NCI-H82 treated with DMSO at 0.1 percent for 48 hours (cell line): ENCODE results near the gene TACC2.
"Not testable (repeated sequence)": the region's sequence is repeated elsewhere in the genome, so short reads cannot be mapped to it uniquely, and the experiment has no call there.

Experiments
- DNase-seq: peaks from one replicate; lab custom pipeline; 2025; ENCODE audit not compliant: unreplicated experiment; lab: John Stamatoyannopoulos, UW

The TACC2 gene

GRCh38 chr10:122057841-122058413 lies 69.0 kb downstream of the TACC2 start:
- no peak for DNase-seq

DNA sequence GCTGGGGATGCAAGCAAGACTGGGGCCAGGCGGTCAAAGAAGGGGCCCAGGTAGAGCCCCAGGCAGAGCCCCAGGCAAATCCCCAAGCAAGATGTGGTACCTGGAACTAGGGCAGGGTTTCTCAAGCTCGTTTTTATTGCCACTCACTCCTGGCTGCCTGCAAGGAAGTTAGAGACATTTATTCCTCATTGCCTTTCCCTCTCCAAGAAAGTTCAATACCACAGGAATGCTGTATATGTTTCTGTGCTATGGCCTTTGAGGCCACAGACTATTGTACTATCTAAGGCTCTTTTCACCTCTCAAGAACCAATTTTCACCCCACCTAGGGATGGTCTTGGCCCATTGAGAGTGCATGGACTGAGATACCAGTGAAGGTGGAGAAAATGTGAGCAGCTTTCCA lies 71.3 kb downstream of the TACC2 start:
- DNase-seq = no peak

DNA sequence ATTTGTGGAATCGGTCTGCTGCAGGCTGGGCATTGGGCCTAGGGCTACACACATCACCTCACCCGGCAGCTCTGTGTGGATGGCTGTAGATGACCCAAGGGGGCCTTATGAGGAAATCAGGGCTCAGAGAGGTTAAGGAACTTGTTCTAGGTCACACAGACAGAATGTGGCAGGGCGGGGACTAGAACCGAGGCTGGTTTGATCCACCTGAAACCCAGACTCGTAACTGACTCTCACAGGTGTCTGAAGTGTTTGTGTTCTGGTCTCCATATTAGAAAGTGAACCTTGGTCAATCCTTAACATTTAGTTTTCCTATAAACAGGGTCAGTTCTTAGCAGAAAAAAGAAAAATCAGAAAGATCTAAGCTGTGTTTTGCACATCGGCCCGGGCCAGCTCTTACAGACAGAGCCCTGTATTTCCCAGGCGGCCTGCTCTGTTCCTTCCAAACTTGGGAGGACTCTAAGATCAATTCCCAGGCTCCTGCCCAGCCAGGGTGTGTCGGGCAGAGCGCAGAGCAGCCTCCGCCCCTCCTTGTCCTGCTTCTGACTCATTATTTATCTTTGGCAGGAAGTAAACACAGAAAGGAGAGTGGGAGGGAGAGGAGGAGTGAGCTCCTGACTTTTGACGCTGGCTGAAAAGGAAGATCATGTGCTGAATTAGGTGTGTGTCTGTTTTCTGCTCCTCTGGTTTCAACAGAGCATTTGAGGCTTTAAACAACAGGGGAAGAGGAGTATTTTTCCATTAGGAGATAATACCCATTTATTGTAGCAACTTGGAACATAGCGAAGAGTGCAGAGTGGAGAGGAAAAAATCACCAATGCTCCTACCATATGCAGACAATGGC lies 74.1 kb downstream of the TACC2 start:
- DNase-seq = peak; percentile 22

GRCh38 chr10:122066337-122066939 lies 77.5 kb downstream of the TACC2 start:
- DNase-seq = not testable (repeated sequence)

- DNase-seq = no peak
Observed at GRCh38 chr10:122068844-122069243, 79.9 kb downstream of the TACC2 start.

DNA sequence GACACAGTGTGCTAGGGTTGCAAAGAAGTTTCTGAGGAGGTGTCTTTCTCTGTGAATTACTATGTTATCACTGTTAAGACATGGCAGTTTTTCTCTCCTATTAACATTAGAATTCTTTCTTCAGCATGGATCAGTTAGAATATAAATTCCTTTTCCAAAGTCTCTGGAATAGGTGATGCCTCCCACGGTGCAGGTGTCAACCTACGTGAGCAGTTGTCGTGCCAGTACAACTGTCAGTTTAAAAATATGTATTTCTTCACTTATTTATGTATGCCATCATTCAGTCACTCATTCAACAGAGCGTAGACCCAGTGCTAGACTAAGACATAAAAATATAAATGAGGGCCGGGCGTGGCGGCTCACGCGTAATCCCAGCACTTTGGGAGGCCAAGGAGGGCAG lies 83.5 kb downstream of the TACC2 start:
- DNase-seq = no peak

GRCh38 chr10:122073508-122073907 lies 84.5 kb downstream of the TACC2 start:
- DNase-seq = no peak

- no peak for DNase-seq
Observed at GRCh38 chr10:122075171-122075570, 86.2 kb downstream of the TACC2 start.

- DNase-seq = not testable (repeated sequence)
Observed at GRCh38 chr10:122075876-122076275, 86.9 kb downstream of the TACC2 start.

DNA sequence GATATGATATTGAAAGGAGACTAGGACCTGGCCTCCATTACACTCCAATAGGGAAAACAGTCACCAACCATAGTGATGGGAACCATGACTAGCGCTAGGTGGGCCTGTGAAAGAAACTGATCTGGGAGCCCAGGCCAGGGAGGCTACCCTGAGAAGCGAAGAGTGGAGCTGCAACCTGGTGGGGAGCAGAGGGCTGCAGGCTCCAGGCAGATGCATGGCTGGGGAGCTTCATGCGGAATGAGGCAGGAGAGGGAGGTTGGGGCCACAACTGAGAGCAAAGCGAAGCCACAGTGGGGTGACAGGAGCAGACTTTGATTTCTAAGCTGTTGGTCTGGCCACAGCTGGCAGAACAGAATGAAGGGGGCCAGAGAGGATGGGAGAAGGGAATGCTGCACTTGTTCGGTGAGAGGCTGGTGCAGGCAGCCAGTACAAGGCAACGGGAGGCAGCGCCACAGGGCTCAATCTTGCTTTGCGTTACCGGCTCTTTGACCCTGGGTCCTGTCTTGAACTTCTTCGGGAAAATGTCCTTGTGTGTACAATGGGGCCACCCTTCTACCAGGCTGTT lies 88.4 kb downstream of the TACC2 start:
- DNase-seq = no peak

DNA sequence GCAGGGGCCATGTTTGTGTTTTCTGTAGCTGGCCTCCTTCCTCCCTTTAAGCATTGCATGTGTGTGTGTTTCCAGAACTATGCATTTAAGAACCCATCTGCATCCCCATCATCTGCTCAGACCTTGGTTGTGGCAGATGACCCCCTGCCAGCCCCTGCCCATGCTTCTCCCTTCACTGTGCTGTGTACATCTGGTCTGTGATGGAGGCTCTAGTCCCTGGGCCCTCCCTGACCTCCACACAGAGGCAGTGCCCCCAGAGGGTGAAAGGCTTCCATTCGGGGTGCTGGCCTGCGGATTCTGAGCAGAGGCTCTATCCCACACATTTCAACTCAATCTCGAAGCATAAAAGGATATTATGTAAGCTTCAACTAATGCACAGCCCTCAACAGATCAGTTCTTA lies 89.4 kb downstream of the TACC2 start:
- no peak for DNase-seq

DNA sequence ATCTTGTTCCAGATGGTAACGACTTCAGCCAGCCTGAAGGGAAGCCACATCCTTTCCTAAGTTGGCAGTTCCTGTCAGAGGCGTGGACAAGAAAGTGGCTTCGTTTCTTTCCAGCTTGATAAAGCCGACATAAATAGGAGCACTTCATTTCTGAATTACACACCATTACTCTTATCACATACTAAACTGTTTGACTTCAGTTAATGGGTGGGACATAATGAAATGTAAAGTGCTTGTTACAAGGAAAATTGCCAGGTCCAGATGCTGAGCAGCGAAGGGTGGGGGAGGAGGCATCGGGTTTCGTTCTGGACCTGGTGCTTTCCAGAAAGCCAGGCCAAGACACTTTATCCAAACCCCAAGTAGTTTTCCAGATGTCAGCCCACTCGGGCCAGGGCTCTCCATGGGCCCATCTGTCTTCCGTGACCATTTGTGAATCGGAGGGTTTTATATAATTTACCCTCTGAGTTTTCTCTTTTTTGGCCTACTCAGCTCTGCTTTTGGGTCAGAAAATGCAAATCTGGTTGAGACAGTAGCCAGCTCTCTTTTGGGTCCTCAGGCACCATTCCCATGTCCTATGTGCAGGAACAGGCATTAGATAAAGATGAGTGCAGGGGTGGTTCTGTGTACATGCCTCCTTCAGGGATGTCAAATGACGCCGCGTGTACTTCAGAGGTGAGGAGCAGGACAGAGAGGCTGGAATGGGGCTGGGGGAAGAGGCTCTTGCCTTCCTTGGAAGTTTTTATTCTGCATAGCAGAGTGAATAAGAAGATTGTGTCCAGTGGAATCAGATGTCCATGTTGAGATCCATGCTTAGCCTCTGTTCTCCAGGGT lies 90.2 kb downstream of the TACC2 start:
- DNase-seq = no peak

- DNase-seq = no peak
Observed at GRCh38 chr10:122082616-122083477, 93.9 kb downstream of the TACC2 start.

DNA sequence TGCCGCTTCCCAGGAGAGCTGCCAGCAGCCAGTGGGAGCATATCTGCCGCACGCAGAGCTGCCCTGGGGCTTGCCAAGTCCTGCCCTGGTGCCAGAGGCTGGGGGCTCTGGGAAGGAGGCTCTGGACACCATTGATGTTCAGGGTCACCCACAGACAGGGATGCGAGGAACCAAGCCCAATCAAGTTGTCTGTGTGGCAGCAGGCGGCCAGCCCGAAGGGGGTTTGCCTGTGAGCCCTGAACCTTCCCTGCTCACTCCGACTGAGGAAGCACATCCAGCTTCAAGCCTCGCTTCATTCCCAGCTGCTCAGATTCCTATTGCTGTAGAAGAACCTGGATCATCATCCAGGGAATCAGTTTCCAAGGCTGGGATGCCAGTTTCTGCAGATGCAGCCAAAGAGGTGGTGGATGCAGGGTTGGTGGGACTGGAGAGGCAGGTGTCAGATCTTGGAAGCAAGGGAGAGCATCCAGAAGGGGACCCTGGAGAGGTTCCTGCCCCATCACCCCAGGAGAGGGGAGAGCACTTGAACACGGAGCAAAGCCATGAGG lies 94.6 kb downstream of the TACC2 start:
- no peak for DNase-seq

GRCh38 chr10:122084286-122085041 lies 95.5 kb downstream of the TACC2 start:
- no peak for DNase-seq

- no peak for DNase-seq
Observed at GRCh38 chr10:122085423-122085911, 96.5 kb downstream of the TACC2 start.

GRCh38 chr10:122086416-122087240 lies 97.7 kb downstream of the TACC2 start:
- DNase-seq = no peak

DNA sequence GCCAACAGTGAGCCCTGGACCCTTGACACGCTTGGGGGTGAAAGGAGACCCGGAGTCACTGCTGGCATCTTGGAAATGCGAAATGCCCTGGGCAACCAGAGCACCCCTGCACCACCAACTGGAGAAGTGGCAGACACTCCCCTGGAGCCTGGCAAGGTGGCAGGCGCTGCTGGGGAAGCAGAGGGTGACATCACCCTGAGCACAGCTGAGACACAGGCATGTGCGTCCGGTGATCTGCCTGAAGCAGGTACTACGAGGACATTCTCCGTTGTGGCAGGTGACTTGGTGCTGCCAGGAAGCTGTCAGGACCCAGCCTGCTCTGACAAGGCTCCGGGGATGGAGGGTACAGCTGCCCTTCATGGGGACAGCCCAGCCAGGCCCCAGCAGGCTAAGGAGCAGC lies 98.5 kb downstream of the TACC2 start:
- no peak for DNase-seq
